CD14-positive monocyte (primary cell): ENCODE data around the gene HLA-DMB. TPM values are rescaled to one million over a fixed set of nuclear protein-coding genes. Genes with fewer than 3 reads are reported as not detected.

ENCODE experiments used
- DNase-seq, 3 donors: peaks; one replicate each; pipeline ENCODE4 v3.0.0-alpha.2; 2011 to 2022
- H2AFZ ChIP-seq: 2 replicates; pipeline ENCODE4 v1.6.0; 2012; ENCODE audit warnings: mild to moderate bottlenecking, low read depth, low read length, inconsistent platforms; ENCODE audit not compliant: insufficient read depth, poor library complexity, severe bottlenecking
- H3K27ac ChIP-seq, 2 donors: 1 replicate in 1 of 2; 2 replicates in 1 of 2; pipeline ENCODE4 v1.5.1; 2012 to 2013; ENCODE audit warnings: low read length in 2 of 2, control low read depth in 1 of 2, inconsistent platforms in 1 of 2, low read depth in 1 of 2, mild to moderate bottlenecking in 1 of 2
- H3K27me3 ChIP-seq, 2 donors: one replicate each; pipeline versions ENCODE4 v1.6.0 to v1.6.1; 2011 to 2013; ENCODE audit warnings: low read length in 2 of 2; ENCODE audit not compliant: control insufficient read depth in 2 of 2, insufficient read depth in 2 of 2
- H3K36me3 ChIP-seq, 2 donors: replicated peaks in 1 of 2; 1 replicate in 1 of 2; 2 replicates in 1 of 2; pipeline versions ENCODE4 v1.5.1 to v1.6.1; 2012 to 2013; ENCODE audit warnings: low read length in 2 of 2, control low read depth in 1 of 2, inconsistent platforms in 1 of 2, mild to moderate bottlenecking in 1 of 2; ENCODE audit not compliant: insufficient read depth in 2 of 2, control insufficient read depth in 1 of 2
- H3K4me1 ChIP-seq, 2 donors: 1 replicate in 1 of 2; 2 replicates in 1 of 2; pipeline versions ENCODE4 v1.5.1 to v1.6.1; 2012 to 2013; ENCODE audit warnings: low read length in 2 of 2, control low read depth in 1 of 2, inconsistent platforms in 1 of 2, mild to moderate bottlenecking in 1 of 2, moderate library complexity in 1 of 2; ENCODE audit not compliant: insufficient read depth in 2 of 2, control insufficient read depth in 1 of 2
- H3K4me2 ChIP-seq: replicated peaks from 2 replicates; pipeline ENCODE3; 2012; ENCODE audit warnings: low read length, moderate library complexity, mild to moderate bottlenecking; ENCODE audit not compliant: poor library complexity, severe bottlenecking; ENCODE audit errors: extremely low read depth
- H3K4me3 ChIP-seq, 3 experiments: fragments of 200-600 bp in 1 of 3; sonication (generic) in 1 of 3; replicated peaks in 1 of 3; 1 replicate in 2 of 3; 2 replicates in 1 of 3; pipeline ENCODE4 v1.5.1; 2011 to 2013; ENCODE audit warnings: low read length in 3 of 3, mild to moderate bottlenecking in 3 of 3, control low read depth in 2 of 3, low read depth in 2 of 3, inconsistent platforms in 1 of 3, moderate library complexity in 1 of 3
- H3K79me2 ChIP-seq: 2 replicates; pipeline ENCODE4 v1.6.0; 2012; ENCODE audit warnings: mild to moderate bottlenecking, control low read depth, inconsistent platforms, low read length, moderate library complexity; ENCODE audit not compliant: insufficient read depth
- H3K9ac ChIP-seq: 2 replicates; pipeline ENCODE4 v1.6.0; 2017; ENCODE audit warnings: low read length, mild to moderate bottlenecking; ENCODE audit not compliant: insufficient read depth, poor library complexity, severe bottlenecking
- H3K9me3 ChIP-seq, 2 donors: replicated peaks in 1 of 2; 1 replicate in 1 of 2; 2 replicates in 1 of 2; pipeline versions ENCODE4 v1.5.1 to v1.6.1; 2012 to 2013; ENCODE audit warnings: low read length in 2 of 2, control low read depth in 1 of 2; ENCODE audit not compliant: control insufficient read depth in 1 of 2, insufficient read depth in 1 of 2
- H4K20me1 ChIP-seq: 2 replicates; pipeline ENCODE4 v1.6.0; 2012; ENCODE audit warnings: mild to moderate bottlenecking, low read length, control low read depth, moderate library complexity; ENCODE audit not compliant: insufficient read depth
- H3K27ac Mint-ChIP-seq, 7 donors: one replicate each; pipeline ENCODE4 v1.8.0; 2020; ENCODE audit warnings: mild to moderate bottlenecking in 7 of 7, mixed read lengths in 7 of 7, moderate library complexity in 6 of 7, inconsistent platforms in 2 of 7
- H3K27me3 Mint-ChIP-seq, 3 donors: one replicate each; pipeline ENCODE4 v1.8.0; 2021 to 2022; ENCODE audit warnings: low read depth in 3 of 3, mild to moderate bottlenecking in 3 of 3, mixed read lengths in 3 of 3, moderate library complexity in 3 of 3, inconsistent platforms in 1 of 3
- H3K36me3 Mint-ChIP-seq, 2 donors: one replicate each; pipeline ENCODE4 v1.8.0; 2020; ENCODE audit warnings: mixed read lengths in 2 of 2, inconsistent platforms in 1 of 2, mild to moderate bottlenecking in 1 of 2
- H3K4me1 Mint-ChIP-seq: one replicate; pipeline ENCODE4 v1.8.0; 2020; ENCODE audit warnings: mild to moderate bottlenecking, mixed read lengths
- H3K4me3 Mint-ChIP-seq, 2 donors: one replicate each; pipeline ENCODE4 v1.8.0; 2020; ENCODE audit warnings: mild to moderate bottlenecking in 2 of 2, mixed read lengths in 2 of 2, moderate library complexity in 1 of 2
- H3K9me3 Mint-ChIP-seq, 7 donors: one replicate each; pipeline ENCODE4 v1.8.0; 2020 to 2022; ENCODE audit warnings: mixed read lengths in 7 of 7, mild to moderate bottlenecking in 6 of 7, moderate library complexity in 6 of 7, inconsistent platforms in 2 of 7
- CTCF ChIP-seq: fragments of 200-600 bp; IDR thresholded peaks from one replicate; pipeline ENCODE4 v1.8.0; 2022; ENCODE audit warnings: antibody characterized with exemption, mild to moderate bottlenecking
- WGBS: methylation state at CpG from one replicate; pipeline ENCODE4 v1.1.5; 2013; ENCODE audit warnings: missing lambda C conversion rate; ENCODE audit not compliant: insufficient coverage; 5-methylcytosine and 5-hydroxymethylcytosine counted together
- intact Hi-C, 2 donors: fragments of 100-400 bp; cut with micrococcal nuclease; formaldehyde crosslinking; loops; one replicate each; pipeline versions ENCODE4 v1.15.0 to v1.15.1; 2023
- polyA plus RNA-seq, 3 donors: library from polyadenylated mRNA; depleted of rRNA in 1 of 3; unstranded in 2 of 3; stranded (reverse) in 1 of 3; fragments of 300-500 nt in 2 of 3; fragments of >200 nt in 1 of 3; fragmentation: Illumina TruSeq in 2 of 3; gene quantifications; 1 replicate in 2 of 3; 2 replicates in 1 of 3; pipeline ENCODE4 v1.2.3, GENCODE V29; 2012 to 2021

The HLA-DMB gene
- polyA plus RNA-seq, 3 donors: 510 to 924 (median 726) TPM

GRCh38 chr6:32971242-32971580 lies 30.4 kb upstream of the HLA-DMB start:
- Histone ChIP-seq H3K36me3 (peaks cover 21 to 29% of the 10 kb centered on the region in 2 donors), H3K79me2 (peaks cover 89% of the 10 kb centered on the region), H3K9me3 (no peaks in the 10 kb centered on the region), H3K27ac (peak overlapping the region; percentile 95 to 97), H2AFZ (no peak overlapping the region), H3K4me3 (peak overlapping the region; percentile 93 to 96 (median 93)), H4K20me1 (peaks cover 42% of the 10 kb centered on the region), H3K4me2 (peak overlapping the region; percentile 99), H3K27me3 (no peaks in the 10 kb centered on the region), H3K4me1 (peaks cover 45% of the 10 kb centered on the region in 2 donors), H3K9ac (peak overlapping the region; percentile 79)
- Mint-ChIP-seq H3K9me3 (peaks cover 0 to 9% (median 0%) of the 10 kb centered on the region in 7 donors), H3K36me3 (peaks cover 33 to 42% of the 10 kb centered on the region in 2 donors), H3K27me3 (peaks cover 0 to 10% (median 2%) of the 10 kb centered on the region in 3 donors), H3K4me3 (peak overlapping the region; percentile 98 to 100), H3K4me1 (peaks cover 47% of the 10 kb centered on the region), H3K27ac (peak overlapping the region; percentile 97 to 100 (median 99))
- no peak for TF ChIP-seq CTCF
- no peak for DNase-seq
- intact Hi-C loops: loop anchor here (5.0 kb wide), 3 partner anchors 34 to 129 kb away; partner anchors contain the start of gene PSMB8 (in 1 of the 2)
- 1% methylated on average over 15 of the region's 15 CpGs for WGBS

GRCh38 chr6:32970413-32971241 lies 29.8 kb upstream of the HLA-DMB start:
- Mint-ChIP-seq H3K4me1 (peaks cover 47% of the 10 kb centered on the region), H3K27ac (peak overlapping the region; percentile 98 to 100 (median 99)), H3K4me3 (peak overlapping the region; percentile 98 to 100), H3K36me3 (peaks cover 27 to 36% of the 10 kb centered on the region in 2 donors), H3K9me3 (peaks cover 0 to 9% (median 0%) of the 10 kb centered on the region in 7 donors), H3K27me3 (peaks cover 0 to 10% (median 2%) of the 10 kb centered on the region in 3 donors)
- TF ChIP-seq CTCF: no peak
- Histone ChIP-seq H3K9me3 (no peaks in the 10 kb centered on the region), H3K27ac (peak overlapping the region; percentile 95 to 97), H3K79me2 (peaks cover 89% of the 10 kb centered on the region), H3K4me2 (peak overlapping the region; percentile 99), H3K4me3 (peak overlapping the region; percentile 93 to 96 (median 93)), H3K36me3 (peaks cover 15 to 23% of the 10 kb centered on the region in 2 donors), H3K4me1 (peaks cover 43 to 45% of the 10 kb centered on the region in 2 donors), H3K27me3 (no peaks in the 10 kb centered on the region), H3K9ac (peak overlapping the region; percentile 79), H4K20me1 (peaks cover 36% of the 10 kb centered on the region), H2AFZ (peak overlapping the region; percentile 58)
- peak; percentile 62 to 78 (median 76) for DNase-seq
- 3% methylated on average over 5 of the region's 43 CpGs for WGBS
- intact Hi-C loops: loop anchor here (1.0 to 5.0 kb wide), 4 partner anchors 15 to 128 kb away; partner anchors contain the start of gene PSMB8 (in 1 of the 2)
